SU-DHL-6 (cell line): ENCODE data around the gene SULT1A3.
"Not testable (repeated sequence)": the region's sequence is repeated elsewhere in the genome, so short reads cannot be mapped to it uniquely, and the experiment has no call there.

Experiments
- H2AFZ ChIP-seq: fragments of 200-600 bp; sonication (generic); 2 replicates; pipeline ENCODE4 v1.6.1; 2014; ENCODE audit warnings: low read depth, mild to moderate bottlenecking, moderate library complexity, mixed read lengths, antibody characterized with exemption, low read length; ENCODE audit not compliant: severe bottlenecking
- H3F3A ChIP-seq: fragments of 200-600 bp; shearing (Covaris generic); 2 replicates; pipeline ENCODE4 v1.6.0; 2016; ENCODE audit warnings: antibody characterized with exemption, mild to moderate bottlenecking; ENCODE audit not compliant: insufficient read depth
- H3K27ac ChIP-seq: fragments of 200-600 bp; sonication (generic); 2 replicates; pipeline ENCODE4 v1.5.1; 2016; ENCODE audit warnings: low read depth, mild to moderate bottlenecking, low read length, moderate library complexity, mixed read lengths
- H3K27me3 ChIP-seq: fragments of 200-600 bp; sonication (generic), shearing (Covaris generic); 2 replicates; pipeline ENCODE4 v1.6.0; 2014; ENCODE audit warnings: mild to moderate bottlenecking, low read length
- H3K36me3 ChIP-seq: fragments of 200-600 bp; sonication (generic); 2 replicates; pipeline ENCODE4 v1.6.1; 2014; ENCODE audit warnings: mild to moderate bottlenecking, low read length, mixed read lengths
- H3K4me2 ChIP-seq: fragments of 300-600, 200-600 bp; shearing (Covaris generic), sonication (generic); 2 replicates; pipeline ENCODE4 v1.6.0; 2014; ENCODE audit warnings: low read length, low read depth, mild to moderate bottlenecking; ENCODE audit not compliant: poor library complexity, severe bottlenecking
- H3K4me3 ChIP-seq: fragments of 200-600 bp; sonication (generic); 2 replicates; pipeline ENCODE4 v1.5.1; 2014; ENCODE audit warnings: antibody characterized with exemption, low read length, mild to moderate bottlenecking, mixed read lengths; ENCODE audit not compliant: insufficient read depth, poor library complexity, severe bottlenecking
- H3K79me2 ChIP-seq: fragments of 200-600 bp; sonication (generic); 2 replicates; pipeline ENCODE4 v1.6.1; 2014; ENCODE audit warnings: mild to moderate bottlenecking, low read length, moderate library complexity; ENCODE audit not compliant: insufficient read depth
- H3K9ac ChIP-seq: fragments of 200-600 bp; sonication (generic); 2 replicates; pipeline ENCODE4 v1.7.0; 2014; ENCODE audit warnings: mild to moderate bottlenecking, low read length
- H3K9me2 ChIP-seq: fragments of 200-600 bp; sonication (generic); replicated peaks from 2 replicates; pipeline ENCODE4 v1.6.1; 2014; ENCODE audit warnings: low read length; ENCODE audit not compliant: insufficient read depth
- H3K9me3 ChIP-seq: fragments of 200-600 bp; sonication (generic); 2 replicates; pipeline ENCODE4 v1.6.1; 2014; ENCODE audit warnings: low read length, mixed read lengths; ENCODE audit not compliant: insufficient read depth
- H4K20me1 ChIP-seq: fragments of 200-600 bp; sonication (generic); 2 replicates; pipeline ENCODE4 v1.6.1; 2014; ENCODE audit warnings: low read depth, mild to moderate bottlenecking, antibody characterized with exemption, low read length, moderate library complexity, mixed read lengths

SULT1A3 gene

GRCh38 chr16:30193615-30194014, 5.4 kb upstream of the SULT1A3 start, which contains the start of the genes BOLA2B and SLX1A:
BOLA2B (minus strand) TSS chr16:30193666; CDS start chr16:30193595, 71 bp downstream.
SLX1A (plus strand) TSS chr16:30193875; CDS start chr16:30194085, 210 bp downstream.
- not testable (repeated sequence) for H2AFZ ChIP-seq, H3K36me3 ChIP-seq, H3K27me3 ChIP-seq, H3F3A ChIP-seq, H4K20me1 ChIP-seq, H3K9ac ChIP-seq, H3K4me3 ChIP-seq, H3K9me3 ChIP-seq, H3K9me2 ChIP-seq, H3K79me2 ChIP-seq, H3K27ac ChIP-seq
- peak within 1 kb of the TSS; percentile 33 for H3K4me2 ChIP-seq

GRCh38 chr16:30194172-30194925, 4.7 kb upstream of the SULT1A3 start:
- H3K4me3 ChIP-seq, H3K27ac ChIP-seq, H3K36me3 ChIP-seq, H3K9ac ChIP-seq, H4K20me1 ChIP-seq, H3K27me3 ChIP-seq, H3K9me2 ChIP-seq, H3K79me2 ChIP-seq, H3K9me3 ChIP-seq, H3F3A ChIP-seq, H2AFZ ChIP-seq: not testable (repeated sequence)
- H3K4me2 ChIP-seq = peak overlapping the region; percentile 33

- not testable (repeated sequence) for H3K79me2 ChIP-seq, H2AFZ ChIP-seq, H3K9me3 ChIP-seq, H3K4me2 ChIP-seq, H3K27ac ChIP-seq, H3K36me3 ChIP-seq, H3K4me3 ChIP-seq, H3K9me2 ChIP-seq, H4K20me1 ChIP-seq, H3K27me3 ChIP-seq, H3K9ac ChIP-seq, H3F3A ChIP-seq
Observed at GRCh38 chr16:30197001-30197400, 2.1 kb upstream of the SULT1A3 start.

GRCh38 chr16:30199608-30200343, 721 bp downstream of the SULT1A3 start:
- not testable (repeated sequence) for H3K36me3 ChIP-seq, H3K9ac ChIP-seq

GRCh38 chr16:30205541-30206236, 6.6 kb downstream of the SULT1A3 start:
- H3K4me2 ChIP-seq, H3K9me2 ChIP-seq, H3K36me3 ChIP-seq, H3K9ac ChIP-seq, H3K27me3 ChIP-seq, H3F3A ChIP-seq, H4K20me1 ChIP-seq, H3K9me3 ChIP-seq, H3K27ac ChIP-seq, H3K79me2 ChIP-seq, H2AFZ ChIP-seq, H3K4me3 ChIP-seq: not testable (repeated sequence)

More at GRCh38 chr16:30199608-30200343, 721 bp downstream of the SULT1A3 start:
- H3K27me3 ChIP-seq, H3K9me2 ChIP-seq, H3K4me3 ChIP-seq, H4K20me1 ChIP-seq, H3K9me3 ChIP-seq, H3K79me2 ChIP-seq, H2AFZ ChIP-seq, H3K4me2 ChIP-seq, H3F3A ChIP-seq, H3K27ac ChIP-seq: not testable (repeated sequence)

- H3F3A ChIP-seq, H3K27me3 ChIP-seq, H3K9ac ChIP-seq, H3K27ac ChIP-seq, H4K20me1 ChIP-seq, H3K36me3 ChIP-seq, H3K4me3 ChIP-seq, H2AFZ ChIP-seq, H3K9me2 ChIP-seq, H3K4me2 ChIP-seq, H3K79me2 ChIP-seq, H3K9me3 ChIP-seq: not testable (repeated sequence)
Observed at GRCh38 chr16:30206252-30206651, 7.2 kb downstream of the SULT1A3 start.

- H3K4me3 ChIP-seq, H3K36me3 ChIP-seq, H3K27ac ChIP-seq, H2AFZ ChIP-seq, H4K20me1 ChIP-seq, H3K4me2 ChIP-seq, H3K9ac ChIP-seq, H3K9me2 ChIP-seq, H3F3A ChIP-seq, H3K9me3 ChIP-seq, H3K79me2 ChIP-seq, H3K27me3 ChIP-seq: not testable (repeated sequence)
Observed at GRCh38 chr16:30207063-30207704, 8.1 kb downstream of the SULT1A3 start.
